ENCODE measurements around the gene AUTS2. TPM values are rescaled to one million over a fixed set of nuclear protein-coding genes. Genes with fewer than 3 reads are reported as not detected.

The AUTS2 gene
- total RNA-seq, 3 donors from 2014 or later = 31.2 to 67.6 (median 36.5) TPM

- no peak for ATAC-seq
- no peaks in the 10 kb centered on the region for H3K36me3 ChIP-seq (ENCODE audit: low read depth)
- no peak overlapping the region for H3K4me3 ChIP-seq
- DNase-seq = no peak
- TF ChIP-seq CTCF (IDR thresholded peaks at IDR 0.05) = no peak
- H3K4me1 ChIP-seq (ENCODE audit: low read depth) = no peaks in the 10 kb centered on the region
- intact Hi-C loops (cut with DNase I, micrococcal nuclease) = no loop called here
- no peaks in the 10 kb centered on the region for H3K9me3 ChIP-seq
These were observed 1009.0 kb downstream of the AUTS2 start for GRCh38 chr7:70607281-70607680.

- Histone ChIP-seq H3K4me3 (no peak overlapping the region), H3K9me3 (no peaks in the 10 kb centered on the region), H3K36me3 (ENCODE audit: low read depth) (no peaks in the 10 kb centered on the region), H3K4me1 (ENCODE audit: low read depth) (no peaks in the 10 kb centered on the region)
- intact Hi-C loops (cut with DNase I, micrococcal nuclease) = no loop called here
- DNase-seq = no peak
- TF ChIP-seq CTCF (IDR thresholded peaks at IDR 0.05) = no peak
- no peak for ATAC-seq
These were observed 1009.5 kb downstream of the AUTS2 start for GRCh38 chr7:70607759-70608158.

GRCh38 chr7:70608229-70608628 is 1010.0 kb downstream of the AUTS2 start:
- Histone ChIP-seq H3K36me3 (ENCODE audit: low read depth) (no peaks in the 10 kb centered on the region), H3K4me3 (no peak overlapping the region), H3K9me3 (no peaks in the 10 kb centered on the region), H3K4me1 (ENCODE audit: low read depth) (no peaks in the 10 kb centered on the region)
- no peak for TF ChIP-seq CTCF (IDR thresholded peaks at IDR 0.05)
- ATAC-seq = no peak
- no peak for DNase-seq
- intact Hi-C loops (cut with DNase I, micrococcal nuclease) = no loop called here

- no peaks in the 10 kb centered on the region for H3K4me1 ChIP-seq (ENCODE audit: low read depth)
- DNase-seq (no peak), ATAC-seq (no peak)
- H3K4me3 ChIP-seq = no peak overlapping the region
- TF ChIP-seq CTCF (IDR thresholded peaks at IDR 0.05) = no peak
- no peaks in the 10 kb centered on the region for H3K9me3 ChIP-seq
- intact Hi-C loops (cut with DNase I, micrococcal nuclease) = no loop called here
- H3K36me3 ChIP-seq (ENCODE audit: low read depth) = no peaks in the 10 kb centered on the region
These were observed 1014.5 kb downstream of the AUTS2 start for GRCh38 chr7:70612811-70613210.

- DNase-seq = peak; percentile 41 to 60 (median 47)
- Histone ChIP-seq H3K36me3 (ENCODE audit: low read depth) (no peaks in the 10 kb centered on the region), H3K9me3 (no peaks in the 10 kb centered on the region), H3K4me3 (no peak overlapping the region), H3K4me1 (ENCODE audit: low read depth) (no peaks in the 10 kb centered on the region)
- intact Hi-C loops (cut with DNase I, micrococcal nuclease) = no loop called here
- TF ChIP-seq CTCF (IDR thresholded peaks at IDR 0.05) = no peak
- peak; percentile 65 for ATAC-seq
These were observed 1016.2 kb downstream of the AUTS2 start for GRCh38 chr7:70614237-70615045.
